Keratinocyte (primary cell): ENCODE results near the gene SLC44A3. TPM values are rescaled to one million over a fixed set of nuclear protein-coding genes. Genes with fewer than 3 reads are reported as not detected.

Source experiments
- DNase-seq: peaks from one replicate; pipeline ENCODE4 v3.0.0-alpha.2; 2011; ENCODE audit warnings: low read depth, missing footprints, low spot score
- FAIRE-seq: peaks from 2 replicates; lab custom pipeline; 2011; peaks lifted over from hg19 to GRCh38; lab: Jason Lieb, UNC
- H2AFZ ChIP-seq: 2 replicates; pipeline ENCODE4 v1.6.0; 2012; ENCODE audit warnings: low read length, control low read depth, inconsistent platforms; ENCODE audit not compliant: control insufficient read depth
- H3K27ac ChIP-seq: 2 replicates; pipeline ENCODE4 v1.5.1; 2011; ENCODE audit warnings: low read length; ENCODE audit not compliant: control insufficient read depth, insufficient read depth
- H3K27me3 ChIP-seq: 3 replicates; pipeline ENCODE4 v1.6.0; 2011; ENCODE audit warnings: low read length; ENCODE audit not compliant: control insufficient read depth, insufficient read depth; ENCODE audit errors: extremely low read depth
- H3K36me3 ChIP-seq, 2 experiments: 2 replicates in 1 of 2; 3 replicates in 1 of 2; pipeline ENCODE4 v1.5.1; 2011; ENCODE audit warnings: low read length in 2 of 2, mild to moderate bottlenecking in 1 of 2; ENCODE audit not compliant: control insufficient read depth in 2 of 2, insufficient read depth in 2 of 2; ENCODE audit errors: extremely low read depth in 1 of 2
- H3K4me1 ChIP-seq: 3 replicates; pipeline ENCODE4 v1.5.1; 2011; ENCODE audit warnings: low read length; ENCODE audit not compliant: control insufficient read depth, insufficient read depth; ENCODE audit errors: extremely low read depth
- H3K4me2 ChIP-seq: 3 replicates; pipeline ENCODE4 v1.6.0; 2011; ENCODE audit warnings: low read depth, low read length; ENCODE audit not compliant: control insufficient read depth, insufficient read depth; ENCODE audit errors: extremely low read depth
- H3K4me3 ChIP-seq, 3 experiments: fragments of 200-600 bp in 1 of 3; sonication (generic) in 1 of 3; 2 replicates in 2 of 3; 3 replicates in 1 of 3; pipeline ENCODE4 v1.5.1; 2011 to 2016; ENCODE audit warnings: low read length in 3 of 3, mild to moderate bottlenecking in 3 of 3, control low read depth in 2 of 3, inconsistent platforms in 1 of 3, low read depth in 1 of 3, mixed read lengths in 1 of 3, mixed run types in 1 of 3, moderate library complexity in 1 of 3; ENCODE audit not compliant: control insufficient read depth in 2 of 3, insufficient read depth in 2 of 3; ENCODE audit errors: extremely low read depth in 1 of 3
- H3K79me2 ChIP-seq: 2 replicates; pipeline ENCODE4 v1.6.0; 2012; ENCODE audit warnings: low read length; ENCODE audit not compliant: control insufficient read depth, insufficient read depth
- H3K9ac ChIP-seq: 3 replicates; pipeline ENCODE4 v1.6.0; 2011; ENCODE audit warnings: low read length; ENCODE audit not compliant: control insufficient read depth, insufficient read depth; ENCODE audit errors: extremely low read depth
- H3K9me1 ChIP-seq: 3 replicates; pipeline ENCODE4 v1.6.0; 2011; ENCODE audit warnings: low read length; ENCODE audit not compliant: control insufficient read depth, insufficient read depth; ENCODE audit errors: extremely low read depth
- H3K9me3 ChIP-seq: 2 replicates; pipeline ENCODE4 v1.5.1; 2012; ENCODE audit warnings: low read depth, low read length; ENCODE audit not compliant: control insufficient read depth
- H4K20me1 ChIP-seq: 3 replicates; pipeline ENCODE4 v1.6.0; 2011; ENCODE audit warnings: low read length; ENCODE audit not compliant: control insufficient read depth, insufficient read depth; ENCODE audit errors: extremely low read depth
- EZH2 ChIP-seq: IDR thresholded peaks from one replicate; pipeline ENCODE4 v1.6.1; 2012; ENCODE audit warnings: inconsistent platforms, mild to moderate bottlenecking, low read length, moderate library complexity
- dilution Hi-C: fragments of 300-500 bp; cut with MboI; formaldehyde crosslinking; loops from one replicate; pipeline ENCODE4 v1.7.0; 2020; ENCODE audit warnings: low sequenced_read_pairs; ENCODE audit not compliant: extremely low pct_ligation_motif_present
- polyA plus RNA-seq, 5 experiments: library from polyadenylated mRNA; depleted of rRNA in 3 of 5; stranded (reverse) in 3 of 5; stranded (forward) in 1 of 5; unstranded in 1 of 5; fragments of >200 nt; gene quantifications; 1 replicate in 1 of 5; 2 replicates in 3 of 5; 3 replicates in 1 of 5; pipeline versions ENCODE4 v1.2.1 to v1.2.3, GENCODE V29; 2011 to 2012; ENCODE audit warnings: missing spikeins in 2 of 5, low read depth in 1 of 5, low replicate concordance in 1 of 5
- TF ChIP-seq, protein P1 (sequence below), 3 experiments: IDR thresholded peaks in 1 of 3; conservative IDR thresholded peaks in 1 of 3; optimal IDR thresholded peaks in 1 of 3; 2 replicates in 2 of 3; 3 replicates in 1 of 3; pipeline versions ENCODE3 to v1.5.1; 2011; ENCODE audit warnings: low read length in 3 of 3, mild to moderate bottlenecking in 3 of 3, moderate library complexity in 2 of 3, control low read depth in 1 of 3, inconsistent platforms in 1 of 3; ENCODE audit not compliant: insufficient read depth in 2 of 3; ENCODE audit errors: extremely low read depth in 1 of 3

Gene SLC44A3
- polyA plus RNA-seq, 1 donor (not counting 4 experiments of a cell fraction or from before 2014, with no cell fraction given) = 7.3 TPM

DNA sequence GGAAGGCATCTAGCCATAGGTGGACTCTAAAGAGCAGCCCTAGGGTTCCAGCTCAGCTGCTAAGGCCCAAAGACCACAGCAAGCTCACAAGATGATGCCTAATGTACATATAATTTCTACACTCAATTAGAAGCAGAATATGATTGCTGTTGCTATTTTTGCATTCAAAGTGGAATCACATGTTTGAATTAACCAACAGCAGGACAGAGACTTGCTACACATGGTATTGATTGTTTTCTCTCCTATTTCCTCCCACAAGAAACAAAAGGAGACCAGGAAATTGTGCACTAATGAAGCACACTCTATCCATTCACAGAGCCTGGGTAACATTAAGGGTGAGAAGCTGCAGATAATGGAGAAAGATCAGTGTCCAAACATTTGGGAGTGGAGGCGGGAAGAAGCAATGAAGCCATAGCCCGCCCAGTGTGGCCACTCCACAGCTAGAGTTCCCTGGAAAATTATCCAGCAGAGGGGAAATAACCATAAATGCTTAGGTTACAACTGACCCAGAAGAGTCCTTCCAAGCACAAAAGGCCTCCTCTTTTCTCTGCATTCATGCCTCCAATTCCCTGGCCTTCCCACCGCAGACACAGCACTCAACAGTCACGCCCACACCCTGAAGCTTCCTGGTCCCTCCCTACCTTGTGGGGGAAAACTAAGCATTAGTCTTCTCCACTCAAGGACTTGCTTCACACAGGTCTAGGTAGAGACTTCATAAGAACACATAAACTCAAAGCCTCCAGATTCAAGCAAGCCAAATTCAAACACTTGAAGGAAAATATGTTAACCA, 99.3 kb downstream of the SLC44A3 start:
- TF ChIP-seq EZH2 = no peak
- TF ChIP-seq, protein P1, sequence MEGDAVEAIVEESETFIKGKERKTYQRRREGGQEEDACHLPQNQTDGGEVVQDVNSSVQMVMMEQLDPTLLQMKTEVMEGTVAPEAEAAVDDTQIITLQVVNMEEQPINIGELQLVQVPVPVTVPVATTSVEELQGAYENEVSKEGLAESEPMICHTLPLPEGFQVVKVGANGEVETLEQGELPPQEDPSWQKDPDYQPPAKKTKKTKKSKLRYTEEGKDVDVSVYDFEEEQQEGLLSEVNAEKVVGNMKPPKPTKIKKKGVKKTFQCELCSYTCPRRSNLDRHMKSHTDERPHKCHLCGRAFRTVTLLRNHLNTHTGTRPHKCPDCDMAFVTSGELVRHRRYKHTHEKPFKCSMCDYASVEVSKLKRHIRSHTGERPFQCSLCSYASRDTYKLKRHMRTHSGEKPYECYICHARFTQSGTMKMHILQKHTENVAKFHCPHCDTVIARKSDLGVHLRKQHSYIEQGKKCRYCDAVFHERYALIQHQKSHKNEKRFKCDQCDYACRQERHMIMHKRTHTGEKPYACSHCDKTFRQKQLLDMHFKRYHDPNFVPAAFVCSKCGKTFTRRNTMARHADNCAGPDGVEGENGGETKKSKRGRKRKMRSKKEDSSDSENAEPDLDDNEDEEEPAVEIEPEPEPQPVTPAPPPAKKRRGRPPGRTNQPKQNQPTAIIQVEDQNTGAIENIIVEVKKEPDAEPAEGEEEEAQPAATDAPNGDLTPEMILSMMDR (optimal IDR thresholded peaks at IDR 0.05 in 1 of 3, IDR thresholded peaks at IDR 0.05 in 1 of 3, conservative IDR thresholded peaks at IDR 0.05 in 1 of 3; ENCODE audit: extremely low read depth in 1 of 3, insufficient read depth in 2 of 3, low read length in 3 of 3) = no peak
- H4K20me1 ChIP-seq = peaks cover 18% of the 10 kb centered on the region
- DNase-seq = no peak
- H2AFZ ChIP-seq = no peak overlapping the region
- no peak overlapping the region for H3K4me3 ChIP-seq
- peaks cover 1 to 7% of the 10 kb centered on the region in 2 experiments for H3K36me3 ChIP-seq
- peaks cover 18% of the 10 kb centered on the region for H3K4me1 ChIP-seq
- H3K9ac ChIP-seq = no peak overlapping the region
- H3K79me2 ChIP-seq = peaks cover 100% of the 10 kb centered on the region
- FAIRE-seq = no peak
- no peak overlapping the region for H3K4me2 ChIP-seq
- no peaks in the 10 kb centered on the region for H3K9me3 ChIP-seq
- no peak overlapping the region for H3K27ac ChIP-seq
- H3K27me3 ChIP-seq = no peaks in the 10 kb centered on the region
- H3K9me1 ChIP-seq = no peaks in the 10 kb centered on the region
- dilution Hi-C loops = no loop called here

DNA sequence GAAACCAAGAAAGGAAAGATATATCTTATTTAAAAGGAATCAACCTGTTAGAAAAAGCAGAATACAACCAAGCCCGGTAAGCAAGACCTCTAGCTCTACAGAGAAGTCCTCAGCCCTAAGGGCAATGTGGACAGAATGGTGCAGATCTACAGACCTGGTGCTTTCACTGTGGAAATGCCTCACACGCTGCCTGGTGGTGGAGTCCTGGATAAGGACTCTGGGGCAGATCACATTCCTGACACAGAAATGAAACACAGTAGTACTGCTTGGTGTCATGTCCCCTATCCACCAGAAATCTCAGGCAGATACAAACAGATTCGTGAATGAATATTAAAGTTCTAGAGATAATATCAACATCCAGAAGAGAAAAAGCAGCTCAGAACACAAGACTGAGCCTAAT, 99.9 kb downstream of the SLC44A3 start:
- Histone ChIP-seq H3K9ac (no peak overlapping the region), H3K9me3 (no peaks in the 10 kb centered on the region), H3K79me2 (peaks cover 100% of the 10 kb centered on the region), H3K4me1 (peaks cover 24% of the 10 kb centered on the region), H3K36me3 (peaks cover 1 to 7% of the 10 kb centered on the region in 2 experiments), H3K4me3 (no peak overlapping the region), H4K20me1 (peaks cover 18% of the 10 kb centered on the region), H3K27me3 (no peaks in the 10 kb centered on the region), H3K27ac (no peak overlapping the region), H3K9me1 (no peaks in the 10 kb centered on the region), H2AFZ (no peak overlapping the region), H3K4me2 (no peak overlapping the region)
- no peak for DNase-seq
- dilution Hi-C loops = no loop called here
- FAIRE-seq = no peak
- no peak for TF ChIP-seq EZH2
- TF ChIP-seq, protein P1 (optimal IDR thresholded peaks at IDR 0.05 in 1 of 3, IDR thresholded peaks at IDR 0.05 in 1 of 3, conservative IDR thresholded peaks at IDR 0.05 in 1 of 3; ENCODE audit: extremely low read depth in 1 of 3, insufficient read depth in 2 of 3, low read length in 3 of 3) = no peak
